Ramos (cell line): ENCODE results near the gene ZNF554.
"Not testable (repeated sequence)": the region's sequence is repeated elsewhere in the genome, so short reads cannot be mapped to it uniquely, and the experiment has no call there.

Source experiments
- in situ Hi-C: fragments of 300-500 bp; cut with MboI; formaldehyde crosslinking; loops from one replicate; pipeline ENCODE4 v1.14.3; 2022; ENCODE audit warnings: low sequenced_read_pairs; ENCODE audit not compliant: unreplicated experiment

The ZNF554 gene

DNA sequence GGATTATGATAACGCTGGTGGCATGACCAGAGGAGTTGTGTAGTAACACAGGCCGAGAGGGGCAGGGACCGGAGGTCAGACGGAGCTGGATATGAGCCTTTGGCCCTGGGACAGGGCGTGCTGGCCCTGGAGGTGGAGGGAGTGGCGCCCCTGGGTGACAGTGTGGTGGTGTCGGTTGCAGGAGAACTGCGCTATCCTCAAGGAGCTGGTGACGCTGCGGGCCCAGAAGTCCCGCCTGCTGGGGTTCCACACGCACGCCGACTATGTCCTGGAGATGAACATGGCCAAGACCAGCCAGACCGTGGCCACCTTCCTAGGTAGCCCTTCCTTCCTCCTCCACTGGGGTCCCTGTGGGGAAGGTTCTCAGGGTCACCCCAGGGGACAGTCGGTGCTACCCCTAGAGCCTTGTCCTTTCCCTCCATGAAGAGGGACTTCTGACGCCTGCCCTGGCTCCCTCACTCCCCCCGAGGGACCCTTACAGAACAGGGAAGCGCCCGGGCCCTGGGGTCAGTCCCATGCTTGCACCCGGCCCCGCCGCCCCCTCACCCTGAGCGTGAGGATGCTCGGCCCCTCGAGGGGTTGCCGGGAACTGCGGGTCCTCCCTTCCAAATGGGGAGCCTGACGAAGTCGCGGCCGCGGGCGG lies 12.8 kb upstream of the ZNF554 start:
- in situ Hi-C loops, result no loop called here

DNA sequence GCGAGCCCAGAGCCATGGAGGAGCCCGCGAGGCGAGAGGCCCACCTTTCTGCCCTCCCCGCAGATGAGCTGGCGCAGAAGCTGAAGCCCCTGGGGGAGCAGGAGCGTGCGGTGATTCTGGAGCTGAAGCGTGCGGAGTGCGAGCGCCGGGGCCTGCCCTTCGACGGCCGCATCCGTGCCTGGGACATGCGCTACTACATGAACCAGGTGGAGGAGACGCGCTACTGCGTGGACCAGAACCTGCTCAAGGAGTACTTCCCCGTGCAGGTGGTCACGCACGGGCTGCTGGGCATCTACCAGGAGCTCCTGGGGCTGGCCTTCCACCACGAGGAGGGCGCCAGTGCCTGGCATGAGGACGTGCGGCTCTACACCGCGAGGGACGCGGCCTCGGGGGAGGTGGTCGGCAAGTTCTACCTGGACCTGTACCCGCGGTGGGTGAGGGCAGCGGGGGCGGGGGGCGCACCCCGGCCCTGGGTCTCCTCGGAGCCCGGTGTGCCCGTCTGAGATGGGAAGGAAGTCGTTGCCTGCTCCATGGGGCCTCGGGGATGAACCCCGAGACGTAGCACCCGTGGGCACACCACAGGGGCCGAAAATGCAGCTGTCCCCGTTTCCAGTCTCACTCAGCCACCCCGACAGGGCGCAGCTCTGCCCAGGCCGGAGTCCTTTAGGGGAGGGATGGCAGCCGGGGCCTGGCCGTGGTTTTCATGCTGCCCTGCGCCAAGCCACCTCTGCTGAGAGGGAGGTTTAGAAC lies 12.1 kb upstream of the ZNF554 start:
- in situ Hi-C loops, result no loop called here

DNA sequence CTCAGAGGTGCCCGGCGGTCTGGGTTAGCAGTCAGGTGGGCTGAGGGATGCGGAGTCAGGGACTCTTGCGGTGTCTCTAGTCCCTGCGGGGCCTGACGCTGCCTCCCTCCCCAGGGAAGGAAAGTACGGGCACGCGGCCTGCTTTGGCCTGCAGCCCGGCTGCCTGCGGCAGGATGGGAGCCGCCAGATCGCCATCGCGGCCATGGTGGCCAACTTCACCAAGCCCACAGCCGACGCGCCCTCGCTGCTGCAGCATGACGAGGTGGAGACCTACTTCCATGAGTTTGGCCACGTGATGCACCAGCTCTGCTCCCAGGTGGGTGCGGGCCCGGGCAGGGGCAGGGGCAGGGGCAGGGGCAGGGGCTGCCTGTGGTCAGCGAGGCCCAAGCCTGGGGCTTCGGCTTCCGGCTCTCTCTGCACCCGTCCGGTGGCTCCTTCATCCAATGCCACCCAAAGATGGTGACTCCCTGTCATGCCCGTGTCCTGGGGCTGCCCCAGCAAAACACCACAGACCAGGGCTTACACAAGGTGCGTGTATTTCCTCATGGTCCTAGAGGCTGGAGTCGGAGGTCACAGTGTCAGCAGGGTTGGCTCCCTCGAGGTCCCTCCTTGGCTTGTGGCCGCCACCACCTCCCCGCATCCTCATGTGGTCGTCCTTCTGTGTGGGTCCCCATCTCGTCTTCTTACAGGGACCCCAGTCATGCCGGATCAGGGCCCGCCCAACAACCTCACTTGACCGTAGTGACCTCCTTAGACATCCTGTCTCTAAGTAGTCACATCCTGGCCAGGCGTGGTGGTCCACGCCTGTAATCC lies 11.3 kb upstream of the ZNF554 start:
- in situ Hi-C loops, result no loop called here

- in situ Hi-C loops, result no loop called here
Observed at GRCh38 chr19:2809387-2810140, 10.1 kb upstream of the ZNF554 start.

GRCh38 chr19:2810141-2811091 lies 9.3 kb upstream of the ZNF554 start:
- in situ Hi-C loops, result no loop called here

DNA sequence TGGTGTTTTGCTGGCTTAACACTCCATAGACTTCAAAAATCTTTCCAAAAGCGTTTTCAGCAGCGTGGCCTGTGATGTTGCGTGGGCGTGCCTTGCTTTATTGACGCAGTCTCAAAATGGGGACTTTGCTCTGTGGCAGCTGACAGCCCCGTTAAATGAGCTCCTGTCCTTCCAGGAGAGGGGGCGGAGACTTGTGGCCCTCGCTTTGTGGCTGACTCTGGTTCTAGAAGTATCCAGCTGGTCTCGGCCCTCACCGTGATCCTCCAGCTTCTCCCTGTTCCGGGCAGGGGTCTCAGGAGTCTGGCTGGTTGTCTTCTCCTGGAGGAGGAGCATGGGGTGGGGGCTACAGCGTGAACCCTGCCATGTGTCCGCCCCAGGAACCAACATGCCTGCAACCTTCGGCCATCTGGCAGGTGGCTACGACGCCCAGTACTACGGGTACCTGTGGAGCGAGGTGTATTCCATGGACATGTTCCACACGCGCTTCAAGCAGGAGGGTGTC lies 8.4 kb upstream of the ZNF554 start:
- in situ Hi-C loops, result no loop called here

GRCh38 chr19:2811735-2812413 lies 7.8 kb upstream of the ZNF554 start:
- in situ Hi-C loops, result no loop called here

DNA sequence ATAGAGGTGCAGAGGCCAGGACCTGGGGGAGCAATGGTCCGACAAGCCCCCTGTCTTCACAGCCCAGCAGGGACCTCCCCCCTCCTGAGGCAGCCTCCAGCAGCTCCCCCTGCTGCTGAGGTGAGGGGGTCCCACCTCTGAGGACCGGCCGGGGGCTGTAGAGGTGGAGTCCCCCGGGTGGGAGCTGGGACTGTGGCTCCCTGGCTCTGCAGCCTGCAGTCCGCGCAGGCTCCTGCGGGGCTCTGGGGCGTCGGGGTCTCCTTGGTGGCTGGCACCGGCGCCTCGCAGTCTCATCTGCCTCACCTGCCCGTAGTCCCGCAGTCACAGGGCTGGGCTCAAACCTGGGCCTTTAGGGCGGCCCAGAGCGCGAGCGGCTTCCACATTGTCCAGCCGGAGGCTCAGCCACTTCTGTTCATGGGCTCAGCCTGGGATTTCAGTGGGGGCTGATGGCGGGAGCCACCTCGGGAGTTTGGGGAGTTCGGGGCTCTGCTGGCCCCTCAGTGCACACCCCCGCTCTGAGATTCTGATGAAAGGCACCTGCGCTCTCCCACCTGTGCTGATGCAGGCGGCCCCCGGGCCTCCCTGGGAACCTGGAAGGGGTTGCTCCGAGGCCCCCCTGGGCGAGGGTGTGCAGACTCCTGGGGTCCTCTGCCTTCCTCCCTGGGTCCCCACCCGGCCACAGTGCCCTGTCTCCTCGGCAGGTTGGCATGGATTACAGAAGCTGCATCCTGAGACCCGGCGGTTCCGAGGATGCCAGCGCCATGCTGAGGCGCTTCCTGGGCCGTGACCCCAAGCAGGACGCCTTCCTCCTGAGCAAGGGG lies 7.0 kb upstream of the ZNF554 start:
- in situ Hi-C loops, result no loop called here

DNA sequence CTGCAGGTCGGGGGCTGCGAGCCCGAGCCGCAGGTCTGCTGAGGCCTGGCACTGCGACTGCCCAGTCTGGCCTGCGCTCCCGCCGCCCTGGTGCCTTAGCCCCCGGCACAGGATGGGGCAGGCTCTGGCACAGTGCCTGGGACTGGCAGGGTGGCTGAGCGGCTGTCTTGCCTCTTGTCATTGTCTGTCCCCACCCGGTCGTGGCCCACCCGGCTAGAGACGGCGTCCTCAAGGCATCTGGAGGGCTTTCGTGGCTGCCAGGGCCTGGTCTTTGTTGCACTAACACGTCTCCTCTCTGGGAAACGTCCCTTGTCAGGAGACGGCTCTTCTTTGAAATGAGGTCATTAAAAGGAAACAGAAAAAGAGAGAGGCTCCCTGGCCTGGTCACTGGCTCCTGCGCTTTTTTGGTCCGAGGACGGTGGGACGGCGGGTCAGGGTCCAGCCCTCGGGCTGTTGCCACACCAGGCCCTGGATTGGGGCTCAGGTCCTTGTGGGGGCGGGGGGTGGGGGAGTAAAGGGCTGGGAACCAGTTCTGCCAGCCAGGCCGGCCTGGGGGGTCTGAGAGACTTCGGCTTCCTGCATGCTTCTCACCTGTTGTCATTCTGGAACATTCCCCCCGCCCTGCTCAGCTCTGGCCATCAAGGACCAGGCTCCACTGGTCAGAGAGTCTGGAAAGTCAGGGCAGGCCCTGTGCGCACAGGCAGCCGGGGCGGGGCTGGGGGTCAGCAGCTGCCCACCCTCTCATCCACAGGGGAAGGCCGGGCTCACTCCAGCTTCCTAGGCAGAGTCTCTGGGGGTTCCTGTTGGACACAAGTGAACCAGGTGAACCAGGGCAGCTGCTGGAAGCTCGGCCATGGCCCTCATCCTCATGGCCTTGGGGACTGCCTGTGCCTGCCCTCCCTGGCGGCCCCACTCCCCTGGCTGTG lies 6.2 kb upstream of the ZNF554 start:
- in situ Hi-C loops, result no loop called here

GRCh38 chr19:2814426-2814825 lies 5.2 kb upstream of the ZNF554 start:
- in situ Hi-C loops, result no loop called here

GRCh38 chr19:2815191-2815614 lies 4.5 kb upstream of the ZNF554 start:
- in situ Hi-C loops, result no loop called here

- in situ Hi-C loops, result no loop called here
Observed at GRCh38 chr19:2815923-2816322, 3.7 kb upstream of the ZNF554 start.

- in situ Hi-C loops, result no loop called here
Observed at GRCh38 chr19:2816641-2817040, 3.0 kb upstream of the ZNF554 start.

DNA sequence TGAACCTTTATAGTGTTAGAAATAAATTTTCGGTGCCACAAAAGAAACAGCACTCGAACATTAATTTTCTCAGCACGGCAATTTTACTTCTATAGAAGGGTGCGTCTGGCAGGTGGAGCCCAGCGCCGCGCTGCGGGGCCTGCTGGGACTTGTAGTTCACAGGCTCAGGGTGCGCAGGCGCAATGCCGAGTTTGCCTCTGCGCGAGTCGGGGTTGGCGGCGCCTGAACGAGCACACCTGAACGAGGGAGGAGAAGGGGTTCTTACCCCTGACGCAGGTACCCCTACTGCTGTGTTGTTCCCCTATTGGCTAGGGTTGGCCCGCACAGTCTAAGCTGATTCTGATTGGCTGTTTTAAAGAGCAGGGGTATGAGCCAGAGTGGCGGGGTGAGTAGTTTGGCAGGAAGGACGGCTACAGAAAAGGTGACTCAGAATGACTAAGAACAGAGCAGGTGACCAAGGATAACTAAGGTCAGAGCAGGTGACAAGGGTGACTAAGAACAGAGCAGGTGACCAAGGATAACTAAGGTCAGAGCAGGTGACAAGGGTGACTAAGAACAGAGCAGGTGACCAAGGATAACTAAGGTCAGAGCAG lies 2.3 kb upstream of the ZNF554 start:
- in situ Hi-C loops, result not testable (repeated sequence)

- in situ Hi-C loops, result no loop called here
Observed at GRCh38 chr19:2820112-2820702, 539 bp downstream of the ZNF554 start.

GRCh38 chr19:2822846-2823245 lies 3.2 kb downstream of the ZNF554 start:
- in situ Hi-C loops, result no loop called here
